Vagina (tissue), 2 donors: ENCODE data around the gene ZNF410.

ENCODE experiments used
- CTCF ChIP-seq, 3 experiments: fragments of 450-650 bp in 2 of 3; fragments of 200-600 bp in 1 of 3; sonication (generic) in 1 of 3; IDR thresholded peaks; one replicate each; pipeline ENCODE4 v1.5.1; 2017 to 2019; ENCODE audit warnings: antibody characterized with exemption in 3 of 3, mild to moderate bottlenecking in 2 of 3, moderate library complexity in 2 of 3
- POLR2AphosphoS5 ChIP-seq, 2 donors: sonication (generic); formaldehyde crosslinking; IDR thresholded peaks; one replicate each; pipeline ENCODE4 v1.9.0; 2017; ENCODE audit warnings: antibody characterized with exemption in 2 of 2, mild to moderate bottlenecking in 2 of 2, low read depth in 1 of 2; ENCODE audit not compliant: insufficient read depth in 1 of 2

- TF ChIP-seq CTCF (IDR thresholded peaks at IDR 0.05) (no peak), POLR2AphosphoS5 (IDR thresholded peaks at IDR 0.05; ENCODE audit: insufficient read depth in 1 of 2, low read depth in 1 of 2) (no peak)
Observed at GRCh38 chr14:73870525-73871235, 16.0 kb upstream of the ZNF410 start.
